GM12873 (cell line): ENCODE results near the gene TOMM40.

Experiments used
- TF ChIP-seq, protein P1 (sequence below): IDR thresholded peaks from 2 replicates; pipeline ENCODE4 v1.5.1; 2012; ENCODE audit warnings: low read depth, mild to moderate bottlenecking, moderate library complexity, low read length, control low read depth; ENCODE audit not compliant: insufficient read depth; ENCODE audit errors: missing control alignments

The TOMM40 gene

DNA sequence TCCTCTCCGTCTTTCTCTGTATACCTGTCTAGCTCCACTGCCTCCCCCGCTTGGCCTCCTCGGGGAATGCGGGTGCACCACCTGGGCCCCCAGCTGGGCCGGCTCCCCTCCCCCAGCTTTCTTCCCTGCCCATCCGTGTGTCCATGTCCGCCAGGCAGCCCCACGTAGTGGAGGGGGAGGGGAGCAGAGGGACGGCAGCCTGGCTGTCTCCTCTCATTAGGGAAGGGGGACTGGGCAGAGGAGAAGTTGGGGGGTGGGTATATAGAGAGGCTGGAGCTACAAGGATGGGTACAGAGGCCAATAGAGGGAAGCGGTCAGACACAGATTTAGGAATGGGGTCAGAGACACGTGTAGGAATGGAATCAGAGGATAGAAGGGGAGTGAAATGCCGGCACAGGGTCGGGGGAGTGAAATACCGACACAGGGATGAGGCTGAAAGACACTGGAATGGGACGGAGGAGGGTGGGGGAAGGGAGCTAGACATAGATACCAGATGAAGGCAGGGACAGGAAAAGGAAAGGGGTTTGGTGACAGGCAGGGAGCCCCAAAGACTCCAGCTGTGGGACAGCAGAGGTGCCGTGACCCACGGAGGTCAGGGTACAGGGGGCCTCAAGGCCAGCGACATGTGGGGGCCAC, 42.1 kb upstream of the TOMM40 start:
- TF ChIP-seq, protein P1, sequence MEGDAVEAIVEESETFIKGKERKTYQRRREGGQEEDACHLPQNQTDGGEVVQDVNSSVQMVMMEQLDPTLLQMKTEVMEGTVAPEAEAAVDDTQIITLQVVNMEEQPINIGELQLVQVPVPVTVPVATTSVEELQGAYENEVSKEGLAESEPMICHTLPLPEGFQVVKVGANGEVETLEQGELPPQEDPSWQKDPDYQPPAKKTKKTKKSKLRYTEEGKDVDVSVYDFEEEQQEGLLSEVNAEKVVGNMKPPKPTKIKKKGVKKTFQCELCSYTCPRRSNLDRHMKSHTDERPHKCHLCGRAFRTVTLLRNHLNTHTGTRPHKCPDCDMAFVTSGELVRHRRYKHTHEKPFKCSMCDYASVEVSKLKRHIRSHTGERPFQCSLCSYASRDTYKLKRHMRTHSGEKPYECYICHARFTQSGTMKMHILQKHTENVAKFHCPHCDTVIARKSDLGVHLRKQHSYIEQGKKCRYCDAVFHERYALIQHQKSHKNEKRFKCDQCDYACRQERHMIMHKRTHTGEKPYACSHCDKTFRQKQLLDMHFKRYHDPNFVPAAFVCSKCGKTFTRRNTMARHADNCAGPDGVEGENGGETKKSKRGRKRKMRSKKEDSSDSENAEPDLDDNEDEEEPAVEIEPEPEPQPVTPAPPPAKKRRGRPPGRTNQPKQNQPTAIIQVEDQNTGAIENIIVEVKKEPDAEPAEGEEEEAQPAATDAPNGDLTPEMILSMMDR, result no peak

DNA sequence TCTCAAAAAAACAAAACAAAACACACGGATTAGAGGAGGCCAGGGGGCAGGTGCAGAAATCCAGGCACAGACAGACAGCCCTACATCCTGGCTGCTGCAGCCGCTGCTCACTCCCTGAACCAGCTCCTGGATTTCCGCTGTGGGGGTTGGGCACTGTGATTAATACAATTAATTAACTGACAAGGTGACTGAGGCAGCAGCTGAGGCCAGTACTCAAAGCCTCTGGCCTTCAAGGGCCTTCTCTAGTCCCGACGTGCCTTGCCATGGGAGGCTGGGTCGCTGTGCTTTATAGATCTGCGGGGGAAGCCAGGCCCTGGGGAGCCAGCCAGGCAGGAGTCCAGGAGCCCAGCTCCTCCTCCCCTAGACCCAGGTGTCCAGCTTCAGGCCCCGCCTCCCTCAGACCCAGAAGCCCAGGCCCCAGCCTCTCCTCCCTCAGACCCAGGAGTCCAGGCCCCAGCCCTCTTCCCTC, 40.4 kb upstream of the TOMM40 start:
- TF ChIP-seq, protein P1, result no peak

DNA sequence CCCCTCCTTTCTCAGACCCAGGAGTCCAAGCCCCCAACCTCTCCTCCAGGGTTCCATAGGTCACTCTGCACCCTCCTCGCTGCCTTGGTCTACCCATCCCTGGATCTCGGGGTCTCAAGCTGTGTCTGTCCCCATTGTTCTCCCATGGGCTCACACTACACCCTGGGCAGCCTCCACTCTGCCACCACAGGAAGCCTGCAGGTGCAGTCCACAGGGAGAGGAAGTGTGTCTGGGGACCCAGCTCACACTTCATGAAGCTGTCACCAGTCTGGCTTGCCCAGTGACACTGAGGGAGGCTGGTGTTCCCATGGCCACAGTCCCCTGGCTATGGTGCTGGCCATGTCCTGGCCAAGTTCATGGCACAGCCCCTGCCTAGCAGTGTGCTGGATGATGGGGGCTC, 39.6 kb upstream of the TOMM40 start:
- TF ChIP-seq, protein P1, result no peak

DNA sequence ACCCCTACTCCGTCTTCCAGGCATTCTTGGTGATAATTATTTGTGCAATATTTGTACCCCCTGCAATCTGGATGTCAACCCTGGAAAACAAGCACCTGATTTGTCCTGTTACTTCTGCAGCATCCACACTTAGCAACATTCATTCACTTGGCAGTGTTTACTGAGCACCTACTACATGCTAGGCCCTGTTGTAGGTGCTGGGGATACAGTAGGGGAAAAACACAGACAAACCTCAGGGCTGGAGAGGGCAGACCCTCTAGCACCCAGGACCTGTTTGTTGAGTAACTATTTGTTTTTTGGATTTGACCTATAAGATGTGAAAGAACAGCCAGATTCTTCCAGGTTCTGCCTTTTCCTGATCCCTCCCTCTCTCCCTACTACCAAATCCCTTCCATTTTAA, 35.4 kb upstream of the TOMM40 start:
- TF ChIP-seq, protein P1, result no peak

DNA sequence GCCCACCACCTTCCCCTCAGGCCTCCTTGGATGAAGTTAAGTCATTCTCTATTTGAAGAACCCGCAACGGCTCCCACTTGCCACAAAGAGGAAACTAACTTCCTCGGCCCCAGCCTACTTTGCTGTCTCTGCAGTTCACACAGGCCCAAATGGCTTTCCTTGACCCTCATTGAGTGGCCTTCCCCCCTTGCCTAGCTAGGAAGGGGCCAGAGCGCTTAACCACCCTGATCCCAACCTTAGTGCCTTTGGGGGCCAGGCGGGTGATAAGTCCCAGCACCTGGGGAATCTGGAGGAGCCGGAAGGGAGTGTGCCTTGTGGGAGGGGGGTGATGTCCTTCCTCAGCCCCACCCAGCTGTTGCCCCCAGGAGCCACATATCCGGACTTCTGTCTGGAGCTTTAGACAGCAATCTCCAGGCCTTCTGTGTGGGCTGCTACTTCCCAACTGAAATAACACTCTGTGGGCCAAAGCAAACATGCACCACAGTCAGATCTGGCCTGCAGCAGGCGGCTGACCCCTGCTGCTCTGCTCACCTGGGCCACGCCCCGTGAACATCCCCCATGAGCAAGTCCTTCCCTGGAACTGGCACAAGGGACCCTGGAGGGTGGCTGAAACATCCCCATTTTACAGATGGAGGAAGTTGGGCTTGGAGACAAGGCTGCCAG, 34.5 kb upstream of the TOMM40 start:
- TF ChIP-seq, protein P1, result no peak

DNA sequence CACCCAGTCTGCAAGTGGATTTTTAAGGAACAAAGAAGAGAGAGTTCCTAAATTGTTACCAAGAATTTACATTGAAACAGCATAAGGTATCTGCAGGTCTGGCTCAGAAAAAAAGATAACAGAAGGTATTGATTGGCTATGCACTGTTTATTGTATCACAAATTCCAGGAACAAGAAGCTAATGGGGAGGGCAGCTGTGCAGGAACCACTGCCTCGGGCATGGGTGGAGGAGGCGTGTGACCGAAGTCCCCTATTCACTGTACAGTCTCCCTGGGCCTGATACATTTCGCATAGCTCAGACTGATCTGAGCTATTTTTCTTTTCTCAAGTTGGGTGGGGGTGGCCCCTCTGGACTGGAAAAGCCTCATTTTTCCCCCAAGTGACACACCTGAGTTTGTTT, 33.2 kb upstream of the TOMM40 start:
- TF ChIP-seq, protein P1, result no peak

DNA sequence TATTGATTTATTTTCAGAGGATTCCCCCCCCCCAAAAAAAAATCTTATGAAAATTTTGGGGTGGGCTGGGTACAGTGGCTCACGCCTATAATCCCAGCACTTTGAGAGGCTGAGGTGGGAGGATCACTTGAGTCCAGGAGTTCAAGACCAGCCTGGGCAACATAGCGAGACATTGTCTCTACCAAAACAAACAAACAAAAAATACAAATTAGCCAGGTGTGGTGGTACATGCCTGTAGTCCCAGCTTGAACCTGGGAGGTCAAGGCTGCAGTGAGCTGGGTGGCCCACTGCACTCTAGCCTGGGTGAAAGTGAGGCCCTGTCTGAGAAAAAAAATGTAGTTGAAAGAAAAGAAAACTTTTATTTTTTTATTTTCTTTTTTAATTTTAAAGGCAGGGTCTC, 27.1 kb upstream of the TOMM40 start:
- TF ChIP-seq, protein P1, result no peak
